ENCODE results near the gene FCHSD2. TPM values are rescaled to one million over a fixed set of nuclear protein-coding genes. Genes with fewer than 3 reads are reported as not detected.

Gene FCHSD2
- total and polyA plus RNA-seq, 9 of the 15 experiments (the other 6 are each of a cell fraction or from before 2014, with no cell fraction given): 1.8 to 14.7 (median 6.4) TPM

GRCh38 chr11:72959998-72960731 is 182.0 kb downstream of the FCHSD2 start:
- H3K4me1 ChIP-seq (replicated peaks in 1 of 2; ENCODE audit: control insufficient read depth in 2 of 2, insufficient read depth in 2 of 2, low read length in 2 of 2): no peaks in the 10 kb centered on the region; a peak in 1 of 5 replicates
- no peaks in the 10 kb centered on the region for H3K9me1 ChIP-seq (ENCODE audit: control insufficient read depth, insufficient read depth, low read length)
- no peaks in the 10 kb centered on the region for H3K27me3 ChIP-seq (ENCODE audit: control insufficient read depth in 2 of 2, insufficient read depth in 2 of 2, low read length in 2 of 2)
- H3K27ac ChIP-seq (ENCODE audit: extremely low read depth, low read depth, low read length): no peak overlapping the region
- H3K79me2 ChIP-seq (ENCODE audit: control insufficient read depth, insufficient read depth, low read length): no peaks in the 10 kb centered on the region
- 81% methylated on average over 3 of the region's 3 CpGs for WGBS (ENCODE audit: insufficient coverage, low coverage, missing lambda C conversion rate)
- in situ Hi-C loops (cut with MboI) (no loop called here), intact Hi-C loops (cut with micrococcal nuclease) (no loop called here)
- ChIA-PET POLR2A (no interaction called here), CTCF (ENCODE audit: low intra/inter-chr PET ratio) (no interaction called here)
- no peak overlapping the region for H3K9ac ChIP-seq (ENCODE audit: insufficient read depth in 1 of 2, low read depth in 2 of 2, low read length in 2 of 2)
- FAIRE-seq (no peak), DNase-seq (ENCODE audit: extremely low read depth in 1 of 4, low spot score in 3 of 4) (no peak), ATAC-seq (no peak)
- no peak overlapping the region for H3K4me2 ChIP-seq (ENCODE audit: insufficient read depth, low read length)
- H3K9me3 ChIP-seq (replicated peaks; ENCODE audit: control insufficient read depth, insufficient read depth, low read depth, low read length): no peaks in the 10 kb centered on the region
- no peak overlapping the region for H2AFZ ChIP-seq (ENCODE audit: low read depth, low read length)
- H4K20me1 ChIP-seq (replicated peaks; ENCODE audit: control insufficient read depth, insufficient read depth, low read length): no peaks in the 10 kb centered on the region
- no peak overlapping the region for H3K4me3 ChIP-seq
- H3K36me3 ChIP-seq (ENCODE audit: control insufficient read depth, insufficient read depth, low read length): no peaks in the 10 kb centered on the region
- peak; percentile 42 for TF ChIP-seq L3MBTL2 (IDR thresholded peaks at IDR 0.05)
- no peak for TF ChIP-seq POLR2AphosphoS2 (IDR thresholded peaks at IDR 0.05; ENCODE audit: low read length)
- BruUV-seq (replicated peaks): no TSS peak

DNA sequence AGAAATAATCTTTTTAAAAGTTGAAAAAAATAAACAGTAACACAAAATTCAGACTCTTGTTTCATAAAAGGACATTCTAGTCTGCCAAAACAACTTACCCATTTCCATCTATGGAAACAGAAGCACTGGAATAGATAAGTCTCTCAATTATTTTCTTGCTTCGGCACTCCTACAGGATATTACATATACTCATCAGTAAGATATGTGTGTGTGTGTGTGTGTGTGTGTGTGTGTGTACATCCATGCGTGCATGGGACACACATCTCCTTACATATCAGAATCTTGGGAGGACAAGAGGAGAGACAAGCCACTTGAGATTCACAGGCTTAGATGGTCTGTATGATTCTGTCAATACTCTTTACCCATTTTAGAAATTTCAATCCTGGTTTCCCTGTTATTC is 183.3 kb downstream of the FCHSD2 start:
- ATAC-seq (no peak), DNase-seq (ENCODE audit: extremely low read depth in 1 of 4, low spot score in 3 of 4) (no peak), FAIRE-seq (no peak)
- Histone ChIP-seq H2AFZ (ENCODE audit: low read depth, low read length) (no peak overlapping the region), H3K9me1 (ENCODE audit: control insufficient read depth, insufficient read depth, low read length) (no peaks in the 10 kb centered on the region), H3K36me3 (ENCODE audit: control insufficient read depth, insufficient read depth, low read length) (no peaks in the 10 kb centered on the region), H3K27ac (ENCODE audit: extremely low read depth, low read depth, low read length) (no peak overlapping the region), H3K4me1 (replicated peaks in 1 of 2; ENCODE audit: control insufficient read depth in 2 of 2, insufficient read depth in 2 of 2, low read length in 2 of 2) (no peaks in the 10 kb centered on the region; a peak in 1 of 5 replicates), H4K20me1 (replicated peaks; ENCODE audit: control insufficient read depth, insufficient read depth, low read length) (no peaks in the 10 kb centered on the region), H3K9ac (ENCODE audit: insufficient read depth in 1 of 2, low read depth in 2 of 2, low read length in 2 of 2) (no peak overlapping the region), H3K79me2 (ENCODE audit: control insufficient read depth, insufficient read depth, low read length) (no peaks in the 10 kb centered on the region), H3K9me3 (replicated peaks; ENCODE audit: control insufficient read depth, insufficient read depth, low read depth, low read length) (no peaks in the 10 kb centered on the region), H3K4me3 (no peak overlapping the region), H3K4me2 (ENCODE audit: insufficient read depth, low read length) (no peak overlapping the region), H3K27me3 (ENCODE audit: control insufficient read depth in 2 of 2, insufficient read depth in 2 of 2, low read length in 2 of 2) (no peaks in the 10 kb centered on the region)
- ChIA-PET CTCF (ENCODE audit: low intra/inter-chr PET ratio) (no interaction called here), POLR2A (no interaction called here)
- in situ Hi-C loops (cut with MboI) (no loop called here), intact Hi-C loops (cut with micrococcal nuclease) (no loop called here)
- no TSS peak for BruUV-seq (replicated peaks)
- WGBS (ENCODE audit: insufficient coverage, low coverage, missing lambda C conversion rate): 39% methylated on average over 2 of the region's 2 CpGs
- TF ChIP-seq TAL1 (IDR thresholded peaks at IDR 0.05) (no peak), HNRNPK (IDR thresholded peaks at IDR 0.05; ENCODE audit: low read depth, low read length, poor library complexity, severe bottlenecking) (no peak), MXD1 (CRISPR knock-in tag; IDR thresholded peaks at IDR 0.05; ENCODE audit: borderline replicate concordance, poor library complexity, severe bottlenecking) (no peak), ZNF583 (CRISPR knock-in tag; IDR thresholded peaks at IDR 0.05) (no peak), MAFK (IDR thresholded peaks at IDR 0.05; ENCODE audit: low read length) (no peak), TCF7 (IDR thresholded peaks at IDR 0.05; ENCODE audit: borderline replicate concordance) (no peak), ETV1 (tag; conservative IDR thresholded peaks at IDR 0.05; ENCODE audit: low read depth) (no peak), ZZZ3 (IDR thresholded peaks at IDR 0.05) (no peak), BHLHE40 (IDR thresholded peaks at IDR 0.05; ENCODE audit: low read length) (no peak), ATF6 (CRISPR knock-in tag; IDR thresholded peaks at IDR 0.05) (no peak)
- TF ChIP-seq, protein P1, sequence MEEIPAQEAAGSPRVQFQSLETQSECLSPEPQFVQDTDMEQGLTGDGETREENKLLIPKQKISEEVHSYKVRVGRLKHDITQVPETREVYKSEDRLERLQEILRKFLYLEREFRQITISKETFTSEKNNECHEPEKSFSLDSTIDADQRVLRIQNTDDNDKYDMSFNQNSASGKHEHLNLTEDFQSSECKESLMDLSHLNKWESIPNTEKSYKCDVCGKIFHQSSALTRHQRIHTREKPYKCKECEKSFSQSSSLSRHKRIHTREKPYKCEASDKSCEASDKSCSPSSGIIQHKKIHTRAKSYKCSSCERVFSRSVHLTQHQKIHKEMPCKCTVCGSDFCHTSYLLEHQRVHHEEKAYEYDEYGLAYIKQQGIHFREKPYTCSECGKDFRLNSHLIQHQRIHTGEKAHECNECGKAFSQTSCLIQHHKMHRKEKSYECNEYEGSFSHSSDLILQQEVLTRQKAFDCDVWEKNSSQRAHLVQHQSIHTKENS (CRISPR knock-in tag; IDR thresholded peaks at IDR 0.05): no peak

Data from K562 (cell line).